GM12878 (cell line): ENCODE results near the gene SOS1. TPM values are rescaled to one million over a fixed set of nuclear protein-coding genes. Genes with fewer than 3 reads are reported as not detected.

ENCODE experiments used
- ATAC-seq: fragments of 200-7000 bp; cut with Tn5 transposase; 3 replicates; pipeline ENCODE4 v1.9.1; 2020; ENCODE audit warnings: mild to moderate bottlenecking, moderate library complexity
- BruUV-seq: library from RNA; stranded (reverse); fragments of 400-500 nt; replicated peaks from 2 replicates; lab custom pipeline; 2021; lab: Mats Ljungman, UMichigan
- CTCF ChIA-PET: fragments of 300-600 bp; sonication (Branson Sonifier 250); formaldehyde crosslinking; extraction: SDS; loops from one replicate; lab custom pipeline; 2021; ENCODE audit warnings: inconsistent platforms; lab: Yijun Ruan, JAX
- POLR2A ChIA-PET: fragments of 350-600 bp; formaldehyde crosslinking; extraction: SDS; loops from one replicate; lab custom pipeline; 2021; ENCODE audit warnings: inconsistent platforms; lab: Charles Lee
- RAD21 ChIA-PET: fragments of 300-600 bp; sonication (Branson Sonifier 250); formaldehyde crosslinking; loops from one replicate; lab custom pipeline; 2023; ENCODE audit warnings: antibody characterized with exemption; ENCODE audit not compliant: unreplicated experiment; lab: Charles Lee
- SMC1A ChIA-PET: fragments of 300-600 bp; sonication (Branson Sonifier 250); formaldehyde crosslinking; loops from one replicate; lab custom pipeline; 2023; ENCODE audit not compliant: unreplicated experiment, uncharacterized antibody; lab: Charles Lee
- DNase-seq: peaks from one replicate; pipeline ENCODE4 v3.0.0-alpha.2; 2011; ENCODE audit warnings: low read depth, low spot score
- FAIRE-seq: peaks from 3 replicates; lab custom pipeline; 2011; peaks lifted over from hg19 to GRCh38; lab: Jason Lieb, UNC
- H2AFZ ChIP-seq: 2 replicates; pipeline ENCODE4 v1.6.0; 2011; ENCODE audit warnings: low read depth, low read length, control low read depth; ENCODE audit not compliant: control insufficient read depth
- H3K27ac ChIP-seq: 2 replicates; pipeline ENCODE4 v1.5.1; 2011; ENCODE audit warnings: control low read depth; ENCODE audit not compliant: control insufficient read depth, insufficient read depth
- H3K27me3 ChIP-seq, 2 experiments: replicated peaks in 1 of 2; 2 replicates each; pipeline versions ENCODE4 v1.6.0 to v1.6.1; 2011; ENCODE audit warnings: low read length in 1 of 2; ENCODE audit not compliant: control insufficient read depth in 2 of 2, insufficient read depth in 2 of 2
- H3K36me3 ChIP-seq, 2 experiments: 2 replicates each; pipeline ENCODE4 v1.5.1; 2011; ENCODE audit warnings: low read length in 1 of 2; ENCODE audit not compliant: control insufficient read depth in 2 of 2, insufficient read depth in 2 of 2
- H3K4me1 ChIP-seq: 2 replicates; pipeline ENCODE4 v1.6.1; 2011; ENCODE audit warnings: mild to moderate bottlenecking, low read length, moderate library complexity, mixed read lengths; ENCODE audit not compliant: control insufficient read depth, insufficient read depth
- H3K4me2 ChIP-seq: 2 replicates; pipeline ENCODE4 v1.6.0; 2011; ENCODE audit warnings: control low read depth; ENCODE audit not compliant: control insufficient read depth, insufficient read depth
- H3K4me3 ChIP-seq: fragments of 200-600 bp; sonication (generic); 2 replicates; pipeline ENCODE4 v1.5.1; 2016
- H3K79me2 ChIP-seq: 2 replicates; pipeline ENCODE4 v1.6.0; 2011; ENCODE audit warnings: low read length; ENCODE audit not compliant: control insufficient read depth, insufficient read depth
- H3K9ac ChIP-seq: 2 replicates; pipeline ENCODE4 v1.8.0; 2011; ENCODE audit warnings: low read length, control low read depth, mixed read lengths; ENCODE audit not compliant: control insufficient read depth, insufficient read depth
- H3K9me3 ChIP-seq: replicated peaks from 3 replicates; pipeline ENCODE4 v1.5.1; 2011; ENCODE audit warnings: mild to moderate bottlenecking, low read length; ENCODE audit not compliant: control insufficient read depth, insufficient read depth
- H4K20me1 ChIP-seq: 2 replicates; pipeline ENCODE4 v1.6.0; 2011; ENCODE audit not compliant: control insufficient read depth, insufficient read depth
- ATF3 ChIP-seq: IDR thresholded peaks from 2 replicates; pipeline ENCODE4 v1.6.1; 2011; ENCODE audit warnings: low read depth, mild to moderate bottlenecking, low read length, moderate library complexity, borderline replicate concordance; ENCODE audit errors: extremely low read depth
- BMI1 ChIP-seq: fragments of 450-650 bp; IDR thresholded peaks from 2 replicates; pipeline ENCODE4 v1.6.1; 2016; ENCODE audit warnings: mild to moderate bottlenecking, moderate library complexity, borderline replicate concordance
- CBX3 ChIP-seq: fragments of 200-600 bp; sonication (generic); IDR thresholded peaks from 2 replicates; pipeline ENCODE4 v1.6.1; 2016; ENCODE audit warnings: low read depth, borderline replicate concordance
- KAT2A ChIP-seq: conservative IDR thresholded peaks from 2 replicates; pipeline ENCODE4 v1.6.1; 2011; ENCODE audit warnings: low read depth, low read length; ENCODE audit not compliant: control insufficient read depth
- KLF5 ChIP-seq: fragments of 450-650 bp; IDR thresholded peaks from 2 replicates; pipeline ENCODE4 v1.6.1; 2014; ENCODE audit warnings: mild to moderate bottlenecking; ENCODE audit not compliant: partially characterized antibody
- LARP7 ChIP-seq: fragments of 450-650 bp; IDR thresholded peaks from 2 replicates; pipeline ENCODE4 v1.6.1; 2017; ENCODE audit warnings: mild to moderate bottlenecking
- NBN ChIP-seq: fragments of 450-650 bp; IDR thresholded peaks from 2 replicates; pipeline ENCODE4 v1.6.1; 2016
- NFYB ChIP-seq: IDR thresholded peaks from 2 replicates; pipeline ENCODE4 v1.6.1; 2011; ENCODE audit warnings: low read depth, mild to moderate bottlenecking, low read length, improper control_type of control experiment, moderate library complexity; ENCODE audit not compliant: insufficient read depth
- SREBF2 ChIP-seq: IDR thresholded peaks from 2 replicates; pipeline ENCODE4 v1.6.1; 2012; ENCODE audit warnings: mild to moderate bottlenecking, low read length
- YBX1 ChIP-seq: fragments of 450-650 bp; IDR thresholded peaks from 2 replicates; pipeline ENCODE4 v1.6.1; 2016; ENCODE audit warnings: antibody characterized with exemption
- WGBS: methylation state at CpG from one replicate; pipeline ENCODE4 v1.1.6; 2016; ENCODE audit warnings: low lambda C conversion rate; ENCODE audit not compliant: insufficient replicate concordance, insufficient coverage; ENCODE audit errors: missing lambda C conversion rate; 5-methylcytosine and 5-hydroxymethylcytosine counted together
- in situ Hi-C: fragments of 300-500 bp; cut with MboI; formaldehyde crosslinking; loops from 9 replicates; pipeline ENCODE4 v1.14.3; 2018; ENCODE audit warnings: mixed read lengths
- intact Hi-C: fragments of 100-400 bp; cut with micrococcal nuclease; formaldehyde crosslinking; loops from one replicate; pipeline ENCODE4 v1.14.2; 2022; ENCODE audit not compliant: unreplicated experiment
- polyA plus RNA-seq, 11 experiments: library from polyadenylated mRNA; depleted of rRNA in 4 of 11; unstranded in 6 of 11; stranded (reverse) in 5 of 11; fragments of >200 nt; fragmentation: Nextera tagmentation in 4 of 11; fragmentation: Illumina TruSeq in 1 of 11; extraction: Ambion mirVana in 4 of 11; extraction: Trizol in 1 of 11; gene quantifications; 1 replicate in 1 of 11; 2 replicates in 10 of 11; pipeline versions ENCODE4 v1.2.1 to v1.2.3, GENCODE V29; 2011 to 2016; ENCODE audit warnings: inconsistent platforms in 2 of 11, missing spikeins in 2 of 11, low read depth in 1 of 11
- total RNA-seq, 4 experiments: library from RNA; depleted of rRNA in 3 of 4; stranded (reverse); fragments of >200 nt in 3 of 4; fragmentation: Illumina TruSeq in 1 of 4; extraction: Trizol in 1 of 4; gene quantifications; 2 replicates each; pipeline versions ENCODE4 v1.2.1 to v1.2.3, GENCODE V29; 2013 to 2021

The SOS1 gene
- total and polyA plus RNA-seq, 10 of the 15 experiments (the other 5 are each of a cell fraction or from before 2014, with no cell fraction given): 2.1 to 24.1 (median 8.5) TPM

- in situ Hi-C loops (no loop called here), intact Hi-C loops (no loop called here)
- DNase-seq (no peak), FAIRE-seq (peak; percentile 41), ATAC-seq (no peak; the same call in 2 of the 3 replicates)
- no peaks in the 10 kb centered on the region for H4K20me1 ChIP-seq
- ChIA-PET POLR2A (interaction anchor here (1.8 kb wide), 1 partner anchor 9 kb away, joined by 6 read pairs; no protein-coding TSS in a partner anchor), SMC1A (interaction anchor here (1.2 to 4.0 kb wide), 6 partner anchors 9 to 118 kb away, joined by 3 to 15 read pairs (median 7); partner anchors contain the start of gene SOS1), CTCF (interaction anchor here (0.7 to 2.4 kb wide), 8 partner anchors 9 to 120 kb away, joined by 3 to 12 read pairs (median 4); no protein-coding TSS in a partner anchor), RAD21 (interaction anchor here (1.3 to 1.7 kb wide), 4 partner anchors 9 to 120 kb away, joined by 3 to 4 read pairs (median 4); no protein-coding TSS in a partner anchor)
- H2AFZ ChIP-seq: no peak overlapping the region
- no peak overlapping the region for H3K4me2 ChIP-seq
- WGBS: 39% methylated on average over 1 of the region's 1 CpG
- TF ChIP-seq CBX3 (no peak), YBX1 (no peak), BMI1 (no peak), KAT2A (no peak), KLF5 (no peak), NFYB (no peak), LARP7 (no peak), NBN (no peak), SREBF2 (no peak), ATF3 (no peak)
- no TSS peak for BruUV-seq
- H3K79me2 ChIP-seq: peaks cover 17% of the 10 kb centered on the region
- no peak overlapping the region for H3K9ac ChIP-seq
- H3K27ac ChIP-seq: no peak overlapping the region
- H3K9me3 ChIP-seq: no peaks in the 10 kb centered on the region; the same call in 2 of the 3 replicates
- no peaks in the 10 kb centered on the region for H3K27me3 ChIP-seq
- peaks cover 0 to 1% of the 10 kb centered on the region in 2 experiments; a peak in 2 of 4 replicates for H3K36me3 ChIP-seq
- no peak overlapping the region for H3K4me3 ChIP-seq
- peaks cover 9% of the 10 kb centered on the region; the same call in 1 of the 2 replicates for H3K4me1 ChIP-seq
Observed at GRCh38 chr2:39109537-39109936, 11.3 kb downstream of the SOS1 start.
